ENCODE results near the gene HK3.

HK3 gene

DNA sequence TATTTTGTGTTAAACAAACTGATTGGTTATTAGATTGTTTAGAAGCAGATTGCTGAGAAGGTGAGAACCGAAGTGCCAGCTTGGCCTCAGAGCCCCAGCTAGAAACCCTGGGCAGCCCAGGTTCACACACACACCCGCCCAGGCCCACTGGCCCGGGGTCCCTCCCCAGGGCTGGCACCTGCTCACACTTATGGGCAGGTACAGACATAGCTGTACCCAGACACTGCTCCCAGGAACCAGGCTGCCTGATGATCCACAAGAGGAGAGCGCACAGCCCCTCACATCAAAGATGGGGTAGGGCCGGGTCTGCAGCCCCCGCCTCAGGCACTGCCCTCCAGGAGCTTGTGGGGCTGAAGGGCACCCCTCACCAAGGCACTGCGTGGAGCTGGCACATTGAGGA, 33.2 kb downstream of the HK3 start:
- DNase-seq: no peak

DNA sequence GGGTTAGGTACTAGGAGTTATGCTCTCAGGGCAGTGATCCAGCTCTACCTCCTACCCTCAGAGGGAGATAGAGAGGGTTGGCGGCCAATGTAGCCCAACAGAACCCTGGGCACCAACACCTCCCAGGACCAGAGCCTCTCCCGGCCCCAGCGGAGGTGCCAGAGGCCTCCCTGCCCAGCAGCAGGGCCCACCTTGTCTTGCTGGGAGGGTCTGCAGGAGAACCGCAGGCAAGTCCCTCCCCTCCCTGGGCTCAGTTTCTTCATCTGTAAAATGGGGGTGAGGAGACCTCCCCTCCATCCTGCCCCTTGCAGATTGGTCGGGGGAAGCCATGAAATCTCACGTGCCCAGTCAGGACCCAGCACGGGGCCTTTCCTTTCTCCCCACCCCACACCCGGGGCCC, 34.4 kb downstream of the HK3 start:
- DNase-seq: no peak

DNA sequence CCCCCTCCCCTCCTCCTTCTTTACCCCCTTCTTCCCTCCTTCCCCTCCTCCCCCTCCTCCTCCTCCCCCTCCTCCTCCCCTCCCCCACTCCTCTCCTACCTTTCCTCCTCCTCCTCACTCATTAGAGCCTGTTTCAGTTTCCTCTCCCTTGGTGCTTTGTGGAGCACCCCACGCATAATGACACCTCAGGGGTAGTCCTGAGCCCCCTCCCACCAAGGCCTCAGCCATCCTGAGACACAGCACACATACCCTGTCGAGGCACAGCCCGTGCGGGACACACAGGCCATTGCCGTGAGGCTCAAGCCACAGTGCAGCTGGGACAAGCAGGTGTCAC, 35.4 kb downstream of the HK3 start:
- no peak for DNase-seq

DNA sequence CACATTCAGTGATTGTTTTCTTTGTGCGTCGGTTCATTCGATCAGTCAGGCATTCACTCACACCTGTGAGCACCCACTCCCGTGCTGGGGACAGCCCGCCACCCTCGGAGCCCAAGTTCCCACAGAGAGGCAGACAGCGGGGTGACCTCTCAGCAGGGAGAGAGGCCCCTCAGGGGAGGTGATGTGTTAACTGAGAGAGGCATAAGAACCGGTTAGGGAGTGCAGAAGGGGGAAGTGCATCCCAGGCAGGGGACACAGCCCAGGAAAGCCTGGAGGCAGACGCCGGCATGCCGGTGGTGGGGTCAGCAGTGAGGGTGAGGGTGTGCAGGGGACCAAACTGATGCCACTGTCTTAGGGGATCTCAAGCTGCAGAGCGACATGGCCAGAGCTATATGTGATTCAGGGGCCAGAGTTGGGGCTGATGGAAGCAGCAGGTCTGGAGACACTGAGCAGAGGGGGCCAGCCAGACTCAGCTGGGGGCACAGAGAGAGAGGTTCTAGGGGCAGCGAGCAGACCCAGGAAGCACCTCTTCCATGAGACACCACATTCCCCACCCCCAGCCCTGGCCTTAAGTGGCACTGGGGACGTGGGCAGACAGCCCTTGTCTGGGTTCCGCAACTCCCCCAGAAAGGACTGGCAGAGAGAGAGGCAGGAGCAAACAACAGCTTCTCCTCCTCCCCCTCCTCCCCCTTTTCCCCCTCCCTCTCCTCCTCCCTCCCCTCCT, 35.9 kb downstream of the HK3 start:
- DNase-seq: no peak

DNA sequence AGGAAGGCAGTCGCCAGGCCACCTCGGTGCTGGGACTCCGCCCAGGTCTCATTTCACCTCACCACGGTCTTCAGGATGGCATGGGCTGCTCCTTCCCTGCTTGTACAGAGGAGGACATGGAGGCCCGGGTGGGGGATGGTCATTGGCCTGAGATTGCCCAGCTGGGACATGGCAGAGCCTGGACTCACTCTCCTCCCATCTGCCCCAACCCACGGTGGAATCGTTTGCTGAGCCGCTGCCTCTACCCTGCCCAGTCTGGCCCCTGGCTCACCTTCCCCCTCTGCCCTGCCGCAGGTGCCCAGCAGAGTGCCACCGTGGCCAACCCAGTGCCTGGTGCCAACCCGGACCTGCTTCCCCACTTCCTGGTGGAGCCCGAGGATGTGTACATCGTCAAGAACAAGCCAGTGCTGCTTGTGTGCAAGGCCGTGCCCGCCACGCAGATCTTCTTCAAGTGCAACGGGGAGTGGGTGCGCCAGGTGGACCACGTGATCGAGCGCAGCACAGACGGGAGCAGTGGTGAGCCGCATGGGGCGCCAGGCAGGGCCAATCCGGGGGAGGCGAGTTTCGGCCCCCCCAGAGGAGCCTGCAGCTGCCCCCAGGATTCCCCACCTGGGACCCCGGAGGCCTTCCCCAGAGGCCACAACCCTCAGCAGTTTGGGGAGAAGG, 36.7 kb downstream of the HK3 start:
- DNase-seq: no peak

DNA sequence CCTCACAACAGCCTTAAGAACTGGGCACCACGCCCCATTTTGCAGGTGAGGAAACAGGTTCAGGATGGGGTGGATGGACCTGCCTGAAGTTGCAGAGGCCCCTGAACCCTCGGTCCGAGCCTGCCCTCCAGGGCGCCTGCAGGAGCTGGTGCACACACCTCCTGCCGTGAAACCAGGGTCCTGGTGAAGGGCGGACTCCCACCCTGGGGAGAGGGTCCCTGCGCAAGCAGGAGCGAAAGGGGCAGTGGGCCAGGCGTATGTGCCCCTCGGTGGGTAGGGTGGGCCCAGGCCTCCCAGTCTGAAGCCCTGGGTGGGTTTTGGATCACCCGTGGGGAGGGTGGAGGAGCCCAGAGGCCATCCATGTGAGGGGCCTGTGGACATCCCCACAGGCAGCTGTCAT, 37.9 kb downstream of the HK3 start:
- DNase-seq: no peak

DNA sequence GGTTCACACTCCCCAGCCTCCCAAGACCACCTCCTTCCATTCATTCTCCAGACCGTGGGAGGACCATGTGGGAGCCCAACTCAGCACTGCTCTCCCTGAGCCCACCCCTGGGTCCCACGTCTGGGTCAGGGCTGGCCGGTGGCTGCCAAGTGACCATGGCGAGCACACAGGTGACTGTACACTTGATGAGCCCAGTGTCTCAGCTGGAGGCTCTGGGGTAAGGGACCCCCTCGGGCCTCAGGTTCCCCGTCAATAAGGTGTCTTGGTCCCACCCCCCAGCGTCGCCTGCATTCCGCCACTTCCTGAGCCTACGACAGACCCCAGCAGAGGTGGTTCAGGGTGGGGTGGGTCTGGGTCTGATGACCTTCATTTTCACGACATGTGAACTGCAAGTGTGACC, 38.8 kb downstream of the HK3 start:
- DNase-seq: no peak

DNA sequence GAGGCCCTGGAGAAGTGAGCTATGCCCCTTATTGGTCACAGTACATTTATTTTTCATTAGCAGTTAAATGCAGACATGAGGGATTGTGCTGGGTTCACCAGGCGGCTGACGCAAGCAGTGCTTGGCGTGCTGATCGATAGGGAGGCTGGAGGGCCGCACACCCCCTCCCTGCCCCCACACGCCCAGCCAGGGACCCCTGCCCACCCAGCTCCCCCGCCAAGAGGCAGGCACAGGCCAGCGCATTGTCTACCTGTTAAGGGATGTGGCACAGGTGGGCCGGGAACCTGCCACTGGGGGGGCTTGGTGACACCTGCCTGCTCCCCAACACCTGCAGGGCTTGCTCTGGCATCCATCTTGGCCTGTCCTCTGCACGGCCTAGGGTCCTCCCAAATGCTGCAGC, 39.2 kb downstream of the HK3 start:
- no peak for DNase-seq

DNA sequence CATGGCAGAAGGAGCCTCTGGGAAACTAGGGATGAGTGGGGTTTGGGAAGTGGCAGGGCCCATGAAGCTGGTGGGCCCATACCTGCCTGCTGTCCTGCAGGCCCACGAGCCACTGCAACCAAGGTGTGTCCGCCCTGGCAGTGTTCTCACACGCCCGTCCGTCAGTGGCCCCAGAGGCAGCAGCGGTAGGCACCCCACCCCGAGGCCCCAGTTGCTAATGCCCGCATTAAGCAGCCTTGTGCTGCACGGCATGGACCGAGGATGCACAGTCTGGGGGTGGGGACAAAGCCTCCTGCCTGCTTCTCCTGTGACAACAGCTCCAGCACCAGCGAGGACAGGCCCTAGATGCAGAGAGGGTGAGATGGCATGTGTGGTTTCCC, 41.3 kb downstream of the HK3 start:
- no peak for DNase-seq

DNA sequence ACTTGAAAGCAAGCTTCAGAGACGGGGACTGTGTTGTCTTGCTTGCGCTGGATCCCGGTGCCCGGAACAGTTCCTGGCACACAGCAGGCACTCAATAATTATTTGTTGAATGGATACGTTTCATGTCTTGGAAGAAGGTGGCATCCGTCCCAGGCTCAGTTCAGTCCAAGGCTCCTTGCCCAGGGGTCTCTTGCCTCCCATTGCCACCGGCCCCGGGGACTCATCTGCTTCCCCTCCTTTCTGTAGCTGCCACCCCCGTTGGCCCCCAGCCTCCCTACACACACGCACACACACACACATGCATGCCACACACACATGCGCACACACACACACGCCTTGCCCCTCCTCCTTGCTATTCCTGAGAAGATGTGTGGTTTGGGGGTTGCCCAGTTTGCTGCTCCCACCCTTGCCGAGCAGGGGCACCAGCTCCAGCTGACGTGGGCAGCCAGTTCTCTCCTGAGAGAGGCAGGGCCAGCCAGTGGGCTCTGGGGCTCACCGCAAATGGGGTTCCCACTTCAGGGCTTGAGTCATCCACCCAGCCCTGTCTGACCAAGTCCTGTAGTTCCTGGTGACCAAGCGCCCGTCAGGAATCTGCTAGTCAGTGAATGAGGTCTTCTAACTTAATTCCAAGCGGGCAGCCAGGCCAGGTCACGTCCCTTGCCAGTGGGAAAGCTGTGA, 41.8 kb downstream of the HK3 start:
- no peak for DNase-seq

DNA sequence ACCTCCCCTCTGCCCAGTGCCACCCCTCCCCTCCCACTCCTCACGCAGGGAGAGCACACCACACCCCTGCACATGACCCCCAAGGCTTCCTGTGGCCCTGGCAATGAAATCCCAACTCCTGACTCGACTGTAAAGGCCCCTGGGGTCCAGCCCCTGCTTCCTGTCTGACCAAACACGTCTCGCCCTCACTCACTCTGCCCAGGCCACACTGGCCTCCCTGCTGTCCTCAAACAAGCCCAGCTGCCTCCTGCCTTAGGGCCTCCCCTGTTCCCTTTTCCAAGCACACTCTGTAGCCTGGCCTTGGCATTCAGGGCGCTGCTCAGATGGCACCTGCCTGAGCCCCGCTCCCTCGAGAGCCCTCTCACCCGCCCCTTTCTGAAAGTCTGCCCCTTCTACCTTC, 42.4 kb downstream of the HK3 start:
- no peak for DNase-seq

DNA sequence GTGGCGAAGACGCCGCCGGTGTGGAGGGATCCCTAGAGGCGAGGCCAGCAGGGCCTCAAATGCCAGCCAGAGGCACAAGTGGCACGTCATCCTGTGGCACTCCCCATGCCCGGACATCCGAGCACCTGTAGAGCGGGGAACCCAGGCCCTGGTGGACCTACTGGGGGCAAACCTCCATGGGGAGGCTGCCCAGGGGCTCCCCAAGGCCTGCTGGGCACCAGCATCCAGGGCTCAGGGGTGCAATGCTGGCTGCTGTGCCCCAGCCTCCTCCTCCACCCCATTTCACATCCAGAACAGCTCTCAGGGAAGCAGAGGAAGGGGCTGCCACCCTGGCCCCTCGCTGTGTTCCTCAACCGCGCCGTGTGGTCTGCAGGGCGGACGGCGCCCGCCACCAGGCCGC, 43.5 kb downstream of the HK3 start:
- no peak for DNase-seq

DNA sequence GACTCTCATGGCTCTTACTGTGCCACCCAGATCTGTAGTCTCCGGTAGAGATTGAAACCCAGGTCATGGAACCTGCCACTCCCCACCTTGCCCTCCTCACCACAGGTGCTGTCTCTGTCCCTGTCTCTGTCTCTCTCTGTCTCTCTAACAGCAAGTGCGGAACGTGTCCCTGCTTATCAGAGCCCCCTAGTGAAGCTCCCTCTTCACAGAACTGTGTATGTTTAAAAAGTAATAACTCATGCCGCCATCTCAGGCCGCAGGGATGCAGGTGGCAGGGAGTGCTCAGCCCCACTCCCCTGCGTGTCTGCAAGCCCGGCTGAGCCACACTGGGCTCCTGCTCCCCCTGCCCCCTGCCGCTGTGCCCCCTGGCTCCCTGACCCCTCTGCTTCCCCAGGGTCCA, 45.0 kb downstream of the HK3 start:
- no peak for DNase-seq

DNA sequence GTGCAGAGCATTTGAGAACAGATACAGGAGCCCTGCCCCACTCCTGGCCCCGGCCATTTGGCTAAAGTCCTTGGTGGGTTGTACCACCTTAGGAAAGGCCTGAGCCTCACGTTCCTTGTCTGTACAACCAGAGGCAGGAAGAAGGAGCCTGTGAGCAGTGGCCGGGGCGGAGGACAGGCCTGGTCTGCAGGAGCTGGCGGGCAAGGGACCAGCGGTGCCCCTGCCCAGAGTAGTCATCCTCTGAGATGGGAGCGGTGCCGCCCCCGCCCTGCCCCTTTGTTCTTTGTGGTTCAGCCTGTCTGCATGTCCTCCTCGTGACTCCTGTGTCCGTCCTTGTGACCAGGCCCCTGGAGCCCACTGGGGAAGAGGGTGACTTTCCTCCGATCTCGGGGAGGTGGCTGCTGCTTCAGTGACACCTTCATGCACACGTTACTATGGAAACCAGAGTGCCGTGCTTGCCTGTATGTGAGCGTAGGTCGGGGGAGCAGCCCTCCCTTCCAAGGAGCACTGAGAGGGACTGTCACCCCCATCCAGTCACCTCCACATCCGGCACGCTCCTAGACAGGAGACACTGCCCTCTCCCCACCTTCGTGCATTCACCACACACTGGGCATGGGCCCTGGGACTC, 45.9 kb downstream of the HK3 start:
- DNase-seq: no peak

DNA sequence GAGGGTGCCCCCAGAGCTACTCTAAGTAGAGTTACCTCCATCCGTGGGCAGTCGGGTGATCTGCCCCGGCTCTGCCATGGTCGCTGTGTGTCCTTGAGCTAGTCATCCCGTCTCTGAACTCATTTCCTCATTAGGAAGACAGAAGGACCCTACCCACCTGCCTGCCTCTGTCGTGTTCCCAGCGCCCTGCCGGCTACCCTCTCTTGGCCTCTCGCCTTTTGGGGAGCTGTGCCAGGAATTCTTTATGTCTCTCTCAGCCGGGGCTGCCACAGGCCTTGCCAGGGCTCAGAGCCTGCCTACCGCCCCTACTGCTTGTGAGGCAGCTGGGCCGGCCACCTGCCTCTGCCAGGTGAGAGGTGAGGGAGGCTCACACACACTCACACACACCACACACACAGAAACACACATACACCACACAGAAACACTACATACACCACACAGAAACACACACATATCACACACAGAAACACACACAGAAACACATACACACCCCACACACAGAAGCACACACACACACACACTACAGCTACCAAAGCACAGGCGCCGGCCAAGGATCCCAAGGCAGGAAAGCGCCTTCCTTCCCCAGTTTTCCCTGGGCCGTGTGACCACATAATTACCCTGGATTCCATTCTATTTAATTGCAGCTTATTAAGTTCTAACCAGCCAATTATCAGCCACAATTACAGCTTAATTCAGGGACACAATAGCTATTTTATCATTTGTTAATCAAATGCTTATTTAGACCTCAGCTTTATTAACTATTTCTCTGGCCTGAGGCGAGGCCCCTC, 47.1 kb downstream of the HK3 start:
- no peak for DNase-seq

DNA sequence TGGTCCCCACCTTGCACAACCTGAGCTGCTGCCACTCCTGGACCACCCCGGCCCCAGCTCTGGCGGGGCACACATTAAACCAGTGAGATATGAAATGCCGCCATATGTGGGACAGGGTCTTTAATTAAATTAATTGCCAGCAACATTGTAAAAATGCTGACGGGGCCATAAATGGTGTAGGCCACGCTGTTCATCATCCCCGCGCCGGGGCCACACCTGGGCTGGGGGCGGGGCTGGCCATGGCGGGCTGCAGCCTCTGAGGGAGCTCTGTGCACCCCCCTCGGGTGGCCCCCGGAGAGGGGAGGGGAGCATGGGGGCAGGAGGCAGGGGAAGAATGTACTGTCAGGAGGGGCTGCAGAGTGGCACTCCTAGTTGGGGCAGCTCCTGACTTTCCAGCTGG, 47.8 kb downstream of the HK3 start:
- no peak for DNase-seq

DNA sequence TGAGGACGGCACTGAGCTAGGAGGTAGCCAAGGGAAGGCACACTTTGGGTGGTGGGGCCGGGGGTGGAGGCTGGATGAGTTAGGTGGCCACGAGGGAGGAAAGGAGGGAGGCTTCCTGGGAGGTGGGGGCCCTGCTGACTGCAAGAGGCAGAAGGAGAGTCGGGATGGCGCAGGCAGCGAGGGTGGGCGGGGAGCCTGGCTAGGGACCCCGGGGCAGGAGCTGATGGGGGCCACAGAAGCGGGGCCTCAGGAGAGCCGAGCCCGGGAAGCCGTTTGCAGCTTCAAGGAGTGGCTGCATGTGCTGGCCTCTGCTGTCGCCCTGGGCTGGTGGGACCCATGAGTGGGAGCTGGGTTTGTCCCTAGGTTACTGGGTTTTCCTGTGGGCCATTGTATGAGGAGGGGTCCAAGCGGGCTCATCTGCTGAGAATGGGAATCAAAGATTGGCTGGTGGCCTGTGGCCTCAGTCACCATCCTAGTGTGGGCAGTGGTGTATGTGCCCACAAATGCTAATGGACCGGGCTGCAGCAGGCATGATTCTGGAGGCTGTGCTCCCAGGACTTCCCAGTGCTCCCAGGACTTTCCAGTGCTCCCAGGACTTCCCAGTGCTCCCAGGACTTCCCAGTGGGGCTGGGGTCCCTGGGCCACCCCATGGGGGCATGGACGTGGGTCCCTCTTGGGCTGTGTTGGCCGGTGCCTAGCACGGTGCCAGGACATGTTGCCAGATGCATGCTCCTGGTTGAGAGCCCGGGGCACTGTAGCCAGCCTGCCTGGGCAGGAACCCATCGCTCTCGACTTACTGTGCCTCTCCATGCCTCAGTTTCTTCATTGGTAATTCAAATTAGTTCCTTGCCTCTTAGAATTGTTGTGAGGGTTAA, 48.5 kb downstream of the HK3 start:
- no peak for DNase-seq

DNA sequence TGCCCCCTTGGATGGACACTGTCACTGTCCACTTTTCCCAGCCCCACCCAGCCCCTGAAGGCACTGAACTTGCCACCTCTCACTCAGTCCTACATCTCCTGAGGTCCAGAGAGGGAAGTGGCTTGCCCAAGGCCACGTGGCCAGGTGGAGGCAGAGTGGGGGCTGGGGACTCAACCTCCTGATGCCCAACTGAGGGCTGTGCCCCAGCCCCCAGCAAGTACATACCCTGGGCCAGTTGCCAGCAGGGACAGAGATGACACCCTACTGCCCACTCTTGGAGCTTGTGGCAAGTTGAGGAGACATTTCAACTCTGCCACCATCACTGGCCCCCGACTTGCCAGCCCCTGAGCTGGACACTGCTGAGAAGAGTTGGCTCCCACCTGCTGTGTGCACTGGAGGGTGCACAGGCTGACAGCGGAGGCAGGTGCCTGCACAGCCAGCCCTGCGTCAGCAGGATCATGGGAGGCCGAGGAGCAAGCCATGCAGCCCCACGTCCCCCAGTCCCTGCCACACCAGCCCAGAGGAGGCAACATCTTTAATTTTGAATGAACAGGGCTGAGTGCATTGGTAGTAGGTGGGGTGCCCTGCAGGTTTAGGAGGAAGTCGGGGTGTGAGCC, 49.4 kb downstream of the HK3 start:
- no peak for DNase-seq

DNA sequence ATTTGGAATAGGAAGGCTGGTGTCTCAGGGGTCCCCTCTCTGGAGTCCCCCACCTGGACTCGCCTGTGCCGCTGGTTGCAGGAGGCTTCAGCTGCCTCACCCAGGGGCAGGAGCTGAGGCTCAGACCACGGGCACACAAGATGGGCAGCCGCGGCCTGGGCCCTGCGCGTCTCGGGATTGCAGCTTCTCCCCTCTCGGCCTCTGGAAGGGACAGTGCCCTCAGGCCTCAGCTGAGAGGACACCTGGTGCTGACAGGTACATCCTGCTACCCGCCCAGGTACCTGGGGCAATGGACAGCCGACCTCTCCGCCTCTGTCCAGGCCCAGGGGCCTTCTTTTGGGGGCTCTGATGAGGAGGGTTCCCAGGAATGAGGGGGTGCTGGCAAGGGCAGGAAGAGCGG, 50.5 kb downstream of the HK3 start:
- no peak for DNase-seq

DNA sequence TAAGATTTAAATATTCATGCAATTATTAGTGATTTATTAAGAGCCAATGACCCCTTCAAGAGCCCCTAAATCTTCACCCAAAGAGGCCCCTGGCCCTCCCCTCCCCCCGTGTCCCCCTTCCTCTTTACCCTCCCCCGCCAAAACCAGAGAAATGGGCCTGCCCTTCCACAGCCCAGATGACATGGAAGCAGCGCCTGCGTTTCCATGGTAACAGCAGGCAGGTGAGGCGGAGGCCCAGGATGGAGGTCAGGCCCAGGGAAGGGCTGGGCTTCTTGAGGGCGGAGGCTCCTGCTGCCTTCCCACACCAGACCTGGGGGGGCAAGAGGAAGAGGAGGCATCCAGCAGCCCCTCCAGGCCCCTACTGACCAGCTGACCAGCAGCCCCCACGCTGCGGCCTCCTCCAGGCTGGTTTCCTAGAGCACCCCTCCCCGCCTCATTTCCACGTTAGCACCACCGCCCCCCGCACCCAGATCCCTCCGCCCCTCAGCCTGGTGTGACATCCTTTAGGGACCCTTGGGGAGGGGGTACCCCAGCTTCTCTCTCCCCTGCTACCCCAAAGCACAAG, 51.3 kb downstream of the HK3 start:
- no peak for DNase-seq

DNA sequence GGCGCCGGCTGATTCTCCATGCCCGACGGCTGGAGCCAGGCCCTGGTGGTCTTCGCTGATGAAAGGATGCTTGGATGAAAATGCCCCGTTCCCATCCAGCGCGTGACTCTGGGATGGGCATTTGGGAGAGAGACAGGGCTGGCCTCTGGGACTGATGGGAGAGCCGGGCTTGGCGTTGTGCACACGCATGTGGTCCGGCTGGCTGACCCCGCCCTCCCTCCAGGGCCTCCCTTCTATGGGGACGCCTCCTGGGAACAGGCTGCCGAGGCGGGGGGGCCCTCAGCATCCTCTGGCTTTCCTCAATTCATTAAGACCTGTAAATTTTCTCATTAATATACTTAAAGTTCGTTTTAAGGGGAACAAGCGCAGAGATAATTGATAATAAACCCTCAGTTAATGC, 52.0 kb downstream of the HK3 start:
- no peak for DNase-seq
